Hepatocyte (in vitro differentiated cells): Measurements from ENCODE around the gene CDC42EP1. TPM values are rescaled to one million over a fixed set of nuclear protein-coding genes. Genes with fewer than 3 reads are reported as not detected.
"Not testable (repeated sequence)": the region's sequence is repeated elsewhere in the genome, so short reads cannot be mapped to it uniquely, and the experiment has no call there.

Experiments used
- DNase-seq: peaks from one replicate; pipeline ENCODE4 v3.0.0-alpha.2; 2016; ENCODE audit warnings: low spot score
- H2AFZ ChIP-seq: fragments of 200-600 bp; sonication (generic); 2 replicates; pipeline ENCODE4 v1.6.0; 2016; ENCODE audit warnings: antibody characterized with exemption, mild to moderate bottlenecking
- H3K27ac ChIP-seq: fragments of 200-600 bp; sonication (generic); 2 replicates; pipeline ENCODE4 v1.5.1; 2016; ENCODE audit warnings: mild to moderate bottlenecking
- H3K27me3 ChIP-seq: fragments of 200-600 bp; sonication (generic); 2 replicates; pipeline ENCODE4 v1.6.1; 2016
- H3K36me3 ChIP-seq: fragments of 200-600 bp; sonication (generic); replicated peaks from 2 replicates; pipeline ENCODE4 v1.5.1; 2016; ENCODE audit warnings: low read depth; ENCODE audit not compliant: insufficient read depth
- H3K4me1 ChIP-seq: fragments of 200-600 bp; sonication (generic); 2 replicates; pipeline ENCODE4 v1.5.1; 2016; ENCODE audit warnings: mild to moderate bottlenecking, moderate library complexity; ENCODE audit not compliant: insufficient read depth
- H3K4me2 ChIP-seq: fragments of 200-600 bp; sonication (generic); 2 replicates; pipeline ENCODE4 v1.6.0; 2016
- H3K4me3 ChIP-seq: fragments of 200-600 bp; sonication (generic); 2 replicates; pipeline ENCODE4 v1.5.1; 2016; ENCODE audit warnings: mild to moderate bottlenecking
- H3K79me2 ChIP-seq: fragments of 200-600 bp; sonication (generic); 2 replicates; pipeline ENCODE4 v1.6.0; 2017; ENCODE audit warnings: mild to moderate bottlenecking
- H3K9me2 ChIP-seq: fragments of 200-600 bp; sonication (generic); replicated peaks from 2 replicates; pipeline ENCODE4 v1.6.0; 2017; ENCODE audit warnings: mild to moderate bottlenecking; ENCODE audit not compliant: insufficient read depth
- H3K9me3 ChIP-seq: fragments of 200-600 bp; sonication (generic); 2 replicates; pipeline ENCODE4 v1.5.1; 2016; ENCODE audit warnings: low read depth, mild to moderate bottlenecking
- H4K20me1 ChIP-seq: fragments of 200-600 bp; sonication (generic); 2 replicates; pipeline ENCODE4 v1.6.0; 2016; ENCODE audit warnings: mild to moderate bottlenecking; ENCODE audit not compliant: insufficient read depth, poor library complexity, severe bottlenecking
- CTCF ChIP-seq: fragments of 200-600 bp; sonication (generic); IDR thresholded peaks from 2 replicates; pipeline ENCODE4 v1.5.1; 2016; ENCODE audit warnings: antibody characterized with exemption, mild to moderate bottlenecking; ENCODE audit not compliant: poor library complexity
- EZH2 ChIP-seq: fragments of 200-600 bp; sonication (generic); IDR thresholded peaks from 2 replicates; pipeline ENCODE4 v1.6.1; 2016; ENCODE audit warnings: antibody characterized with exemption, mild to moderate bottlenecking, borderline replicate concordance
- EZH2phosphoT487 ChIP-seq: fragments of 200-600 bp; sonication (generic); IDR thresholded peaks from one replicate; pipeline ENCODE4 v1.6.1; 2018; ENCODE audit warnings: antibody characterized with exemption, mild to moderate bottlenecking, low read depth, moderate library complexity; ENCODE audit not compliant: unreplicated experiment, severe bottlenecking
- WGBS: methylation state at CpG from one replicate; pipeline ENCODE4 v1.1.6; 2016; ENCODE audit warnings: low lambda C conversion rate; ENCODE audit errors: missing lambda C conversion rate; 5-methylcytosine and 5-hydroxymethylcytosine counted together
- polyA plus RNA-seq: library from polyadenylated mRNA; unstranded; fragments of >200 nt; fragmentation: Nextera tagmentation; extraction: Ambion mirVana; gene quantifications from 2 replicates; pipeline ENCODE4 v1.2.1, GENCODE V29; 2016
- total RNA-seq: library from RNA; depleted of rRNA; stranded (reverse); fragments of >200 nt; gene quantifications from 2 replicates; pipeline ENCODE4 v1.2.3, GENCODE V29; 2014

The CDC42EP1 gene
- total and polyA plus RNA-seq, 2 experiments from 2014 or later, result 34.6 to 149 TPM

GRCh38 chr22:37538590-37539357 is 21.5 kb upstream of the CDC42EP1 start:
- Histone ChIP-seq H3K4me1 (peaks cover 12% of the 10 kb centered on the region), H3K36me3 (no peaks in the 10 kb centered on the region), H3K27ac (no peak overlapping the region), H2AFZ (no peak overlapping the region), H3K4me3 (no peak overlapping the region), H3K9me2 (no peaks in the 10 kb centered on the region), H3K27me3 (no peaks in the 10 kb centered on the region), H3K4me2 (peak overlapping the region; percentile 58), H4K20me1 (no peaks in the 10 kb centered on the region), H3K9me3 (no peaks in the 10 kb centered on the region), H3K79me2 (no peaks in the 10 kb centered on the region)
- peak; percentile 96 for DNase-seq
- 23% methylated on average over 20 of the region's 20 CpGs for WGBS
- TF ChIP-seq CTCF (peak; percentile 98), EZH2phosphoT487 (no peak)

DNA sequence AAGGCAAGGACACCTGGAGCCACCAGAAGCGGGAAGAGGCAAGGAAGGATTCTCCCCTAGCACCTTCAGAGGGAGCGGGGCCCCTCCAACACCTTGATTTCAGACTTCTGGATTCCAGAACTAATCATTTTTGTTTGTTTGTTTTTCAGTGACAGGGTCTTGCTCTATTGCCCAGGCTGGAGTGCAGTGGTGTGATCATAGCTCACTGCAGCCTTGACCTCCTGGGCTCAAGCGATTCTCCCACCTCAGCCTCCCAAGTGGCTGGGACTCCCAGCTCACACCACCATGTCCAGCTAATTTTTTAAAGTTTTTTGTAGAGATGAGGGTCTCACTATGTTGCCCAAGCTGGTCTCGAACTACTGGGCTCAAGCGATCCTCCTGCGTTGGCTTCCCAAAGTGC is 20.5 kb upstream of the CDC42EP1 start:
- not testable (repeated sequence) for H3K4me3 ChIP-seq

GRCh38 chr22:37542416-37542815 is 17.9 kb upstream of the CDC42EP1 start:
- H3K9me3 ChIP-seq, H3K9me2 ChIP-seq, H4K20me1 ChIP-seq, H3K4me2 ChIP-seq, DNase-seq, H3K4me3 ChIP-seq, H3K79me2 ChIP-seq, H3K27ac ChIP-seq, H2AFZ ChIP-seq, H3K27me3 ChIP-seq, H3K36me3 ChIP-seq: not testable (repeated sequence)
- 98% methylated on average over 3 of the region's 4 CpGs for WGBS
- peaks cover 38% of the 10 kb centered on the region for H3K4me1 ChIP-seq

More for the DNA sequence above, 20.5 kb upstream of the CDC42EP1 start:
- not testable (repeated sequence) for H3K4me2 ChIP-seq, H3K9me3 ChIP-seq, DNase-seq, H3K9me2 ChIP-seq, H3K27ac ChIP-seq, H2AFZ ChIP-seq, H3K79me2 ChIP-seq, H3K36me3 ChIP-seq, H4K20me1 ChIP-seq, H3K27me3 ChIP-seq
- WGBS, result 94% methylated on average over 6 of the region's 6 CpGs
- peaks cover 14% of the 10 kb centered on the region for H3K4me1 ChIP-seq

- WGBS, result 98% methylated on average over 7 of the region's 7 CpGs
- H2AFZ ChIP-seq, result no peak overlapping the region
- H4K20me1 ChIP-seq, result no peaks in the 10 kb centered on the region
- no peaks in the 10 kb centered on the region for H3K9me3 ChIP-seq
- no peak for DNase-seq
- peaks cover 40% of the 10 kb centered on the region for H3K4me1 ChIP-seq
- TF ChIP-seq CTCF, result no peak
- no peak for TF ChIP-seq EZH2
- TF ChIP-seq EZH2phosphoT487, result no peak
- H3K36me3 ChIP-seq, result no peaks in the 10 kb centered on the region
- H3K4me3 ChIP-seq, result no peak overlapping the region
- no peaks in the 10 kb centered on the region for H3K79me2 ChIP-seq
- no peaks in the 10 kb centered on the region for H3K9me2 ChIP-seq
- H3K4me2 ChIP-seq, result no peak overlapping the region
- no peak overlapping the region for H3K27ac ChIP-seq
- H3K27me3 ChIP-seq, result no peaks in the 10 kb centered on the region
Observed at GRCh38 chr22:37542959-37543358, 17.3 kb upstream of the CDC42EP1 start.
